Thyroid gland (tissue), 4 donors: Measurements from ENCODE around the gene PTCRA. TPM values are rescaled to one million over a fixed set of nuclear protein-coding genes. Genes with fewer than 3 reads are reported as not detected.

Source experiments
- DNase-seq, 2 donors: peaks; one replicate each; pipeline ENCODE4 v3.0.0-alpha.2; 2019
- H3K27ac ChIP-seq, 3 donors: fragments of 200-600 bp; sonication (generic); 1 replicate in 2 of 3; 2 replicates in 1 of 3; pipeline ENCODE4 v1.5.1; 2016 to 2019; ENCODE audit warnings: mild to moderate bottlenecking in 1 of 3, moderate library complexity in 1 of 3
- H3K27me3 ChIP-seq: fragments of 200-600 bp; sonication (generic); one replicate; pipeline ENCODE4 v1.5.1; 2019
- H3K36me3 ChIP-seq, 2 donors: fragments of 200-600 bp; sonication (generic); one replicate each; pipeline ENCODE4 v1.5.1; 2016 to 2019
- H3K4me1 ChIP-seq, 2 donors: fragments of 200-600 bp; sonication (generic); one replicate each; pipeline ENCODE4 v1.5.1; 2017 to 2019
- H3K4me3 ChIP-seq, 3 donors: fragments of 200-600 bp; sonication (generic); replicated peaks in 1 of 3; 1 replicate in 2 of 3; 2 replicates in 1 of 3; pipeline ENCODE4 v1.5.1; 2016; ENCODE audit warnings: mild to moderate bottlenecking in 1 of 3
- H3K9me3 ChIP-seq: fragments of 200-600 bp; sonication (generic); one replicate; pipeline ENCODE4 v1.5.1; 2017
- CTCF ChIP-seq, 6 experiments: fragments of 200-600 bp in 3 of 6; fragments of 450-650 bp in 3 of 6; sonication (generic) in 3 of 6; IDR thresholded peaks; one replicate each; pipeline ENCODE4 v1.5.1; 2016 to 2019; ENCODE audit warnings: antibody characterized with exemption in 6 of 6, mild to moderate bottlenecking in 2 of 6, inconsistent platforms in 1 of 6, moderate library complexity in 1 of 6
- POLR2A ChIP-seq, 2 donors: fragments of 450-650 bp; IDR thresholded peaks; one replicate each; pipeline ENCODE4 v1.6.1; 2017; ENCODE audit warnings: antibody characterized with exemption in 2 of 2, mild to moderate bottlenecking in 2 of 2, moderate library complexity in 1 of 2
- WGBS, 2 donors: methylation state at CpG; one replicate each; pipeline ENCODE4 v1.1.5; 2017; 5-methylcytosine and 5-hydroxymethylcytosine counted together
- intact Hi-C: fragments of 100-400 bp; cut with DNase I; formaldehyde crosslinking; loops from one replicate; pipeline ENCODE4 v1.15.1; 2023
- total RNA-seq, 4 donors: library from RNA; depleted of rRNA; stranded (reverse); fragments of >200 nt; gene quantifications; one replicate each; pipeline ENCODE4 v1.2.3, GENCODE V29; 2016

Gene PTCRA
- total RNA-seq, 4 donors from 2014 or later: not detected

DNA sequence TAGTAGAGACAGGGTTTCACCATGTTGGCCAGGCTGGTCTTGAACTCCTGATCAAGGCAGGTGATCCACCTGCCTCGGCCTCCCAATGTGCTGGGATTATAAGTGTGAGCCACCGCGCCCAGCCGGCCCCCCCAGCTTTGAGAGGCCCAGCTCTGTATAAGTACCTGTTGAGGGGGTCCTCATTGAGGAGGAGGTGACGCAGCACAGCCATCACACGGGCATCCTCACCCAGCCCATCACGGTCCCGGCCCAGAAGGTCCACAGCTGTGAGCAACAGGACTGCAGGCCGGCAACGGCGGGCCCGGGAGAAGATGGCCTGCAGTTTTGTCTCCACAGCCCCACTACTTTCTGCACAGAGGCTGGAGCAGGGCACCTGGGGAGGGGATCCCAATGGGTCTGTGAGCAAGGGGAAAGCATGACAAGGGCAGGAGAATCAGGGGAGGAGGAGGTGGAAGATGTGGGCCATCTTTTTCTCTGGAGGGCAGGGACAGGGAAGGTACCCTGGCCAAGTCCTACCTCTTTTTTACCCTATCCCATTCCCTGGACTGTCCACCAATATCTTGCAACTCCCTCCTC, 52.4 kb downstream of the PTCRA start:
- 99% methylated on average over 9 of the region's 12 CpGs; no CpG with 5 or more reads in 1 of the 2 donors for WGBS, 2 donors
- TF ChIP-seq POLR2A (IDR thresholded peaks at IDR 0.05) (no peak), CTCF (IDR thresholded peaks at IDR 0.05) (no peak)
- Histone ChIP-seq H3K27ac (no peak overlapping the region), H3K4me1 (no peaks in the 10 kb centered on the region), H3K36me3 (peaks cover 12 to 18% of the 10 kb centered on the region in 2 donors), H3K4me3 (no peak overlapping the region), H3K9me3 (no peaks in the 10 kb centered on the region), H3K27me3 (no peaks in the 10 kb centered on the region)
- intact Hi-C loops: no loop called here
- DNase-seq: no peak

DNA sequence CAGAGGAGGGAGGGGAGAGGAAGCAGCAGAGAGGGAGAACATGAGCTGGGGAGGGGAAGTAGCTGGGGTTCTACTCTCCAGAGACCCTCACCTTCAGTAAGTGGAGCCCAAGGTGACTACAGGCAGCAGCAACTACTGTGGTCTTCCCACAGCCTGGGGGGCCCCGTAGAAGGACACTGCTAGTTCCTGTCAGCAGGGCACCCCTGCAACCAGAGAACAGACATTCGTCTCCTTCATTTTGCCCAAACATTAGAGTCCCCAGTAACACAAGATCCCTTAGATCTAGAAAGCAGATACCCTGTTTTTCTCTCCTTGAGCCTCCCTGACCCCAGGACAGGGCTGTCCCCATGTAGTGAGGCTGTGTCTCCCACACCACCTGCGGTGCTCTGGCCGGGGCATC, 52.9 kb downstream of the PTCRA start:
- DNase-seq: no peak
- Histone ChIP-seq H3K27ac (no peak overlapping the region), H3K4me3 (no peak overlapping the region), H3K9me3 (no peaks in the 10 kb centered on the region), H3K36me3 (peaks cover 12 to 18% of the 10 kb centered on the region in 2 donors), H3K4me1 (no peaks in the 10 kb centered on the region), H3K27me3 (no peaks in the 10 kb centered on the region)
- TF ChIP-seq POLR2A (IDR thresholded peaks at IDR 0.05) (no peak), CTCF (IDR thresholded peaks at IDR 0.05) (no peak)
- intact Hi-C loops: no loop called here
- 71 to 98% methylated on average over 4 of the region's 4 CpGs for WGBS, 2 donors

- 96 to 98% methylated on average over 2 of the region's 2 CpGs for WGBS, 2 donors
- no peak overlapping the region for H3K27ac ChIP-seq
- no peaks in the 10 kb centered on the region for H3K9me3 ChIP-seq
- no peak overlapping the region for H3K4me3 ChIP-seq
- H3K36me3 ChIP-seq: peaks cover 12 to 18% of the 10 kb centered on the region in 2 donors
- TF ChIP-seq POLR2A (IDR thresholded peaks at IDR 0.05): no peak
- TF ChIP-seq CTCF (IDR thresholded peaks at IDR 0.05): no peak
- no peaks in the 10 kb centered on the region for H3K27me3 ChIP-seq
- intact Hi-C loops: no loop called here
- DNase-seq: no peak
- no peaks in the 10 kb centered on the region for H3K4me1 ChIP-seq
Observed at GRCh38 chr6:42969431-42969830, 53.6 kb downstream of the PTCRA start.

DNA sequence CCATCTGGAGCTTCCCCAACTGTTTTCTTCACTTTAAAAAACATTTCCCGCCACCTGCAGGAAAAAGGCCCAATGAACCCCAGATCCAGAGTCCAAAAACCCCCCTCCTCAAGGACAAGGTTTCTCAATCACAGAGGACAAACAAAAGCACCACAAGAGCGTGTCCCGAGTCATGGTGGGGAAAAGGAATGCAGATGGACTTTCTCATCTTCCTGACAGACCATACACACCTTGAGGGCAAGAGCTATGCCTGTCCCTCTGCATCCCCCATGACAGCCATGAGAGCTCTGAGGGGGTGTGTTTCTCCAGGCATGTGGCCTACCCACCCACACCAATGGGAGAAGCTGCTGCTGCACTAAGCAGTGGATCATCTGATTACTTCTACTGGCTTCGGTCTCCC, 54.1 kb downstream of the PTCRA start:
- Histone ChIP-seq H3K4me1 (no peaks in the 10 kb centered on the region), H3K27me3 (no peaks in the 10 kb centered on the region), H3K27ac (no peak overlapping the region), H3K36me3 (peaks cover 12 to 18% of the 10 kb centered on the region in 2 donors), H3K9me3 (no peaks in the 10 kb centered on the region), H3K4me3 (no peak overlapping the region)
- intact Hi-C loops: no loop called here
- no peak for DNase-seq
- 92 to 97% methylated on average over 4 of the region's 4 CpGs for WGBS, 2 donors
- TF ChIP-seq POLR2A (IDR thresholded peaks at IDR 0.05) (no peak), CTCF (IDR thresholded peaks at IDR 0.05) (no peak)

DNA sequence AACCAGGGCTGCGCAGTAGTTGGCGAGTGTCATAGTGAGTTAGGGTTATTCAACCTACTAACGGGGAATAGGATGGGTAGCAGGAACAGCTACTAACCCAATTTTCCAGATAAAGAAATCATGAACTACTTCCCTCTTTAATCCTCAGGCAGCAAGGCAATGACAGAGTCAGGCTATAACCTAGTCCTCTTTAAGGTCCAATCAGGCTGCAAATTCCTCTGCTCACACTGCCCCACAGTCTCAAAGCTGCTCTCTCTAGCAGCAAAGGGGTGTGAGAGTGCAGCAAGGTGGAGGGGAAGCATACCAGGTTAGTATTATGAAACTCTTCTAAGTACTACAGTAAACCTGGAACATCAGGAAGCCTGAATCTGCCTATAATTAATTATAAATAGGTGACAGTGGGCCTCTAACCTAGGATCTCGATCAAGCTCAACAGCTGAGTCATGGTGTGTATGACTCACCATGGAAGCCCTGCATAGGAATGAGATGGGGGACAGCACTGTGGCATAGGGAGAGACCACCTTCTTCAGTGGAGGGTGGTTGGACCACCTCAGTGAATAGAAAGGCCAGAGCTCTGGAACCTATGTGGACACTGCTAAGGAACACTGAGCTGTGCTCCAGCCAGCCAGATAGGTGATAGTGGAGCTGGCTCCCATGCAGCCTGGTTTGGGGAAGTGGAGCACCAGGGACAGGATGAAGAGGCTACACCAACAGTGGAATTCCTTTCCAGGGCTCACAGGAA, 55.2 kb downstream of the PTCRA start:
- Histone ChIP-seq H3K4me1 (no peaks in the 10 kb centered on the region), H3K36me3 (peaks cover 6 to 13% of the 10 kb centered on the region in 2 donors), H3K27ac (no peak overlapping the region), H3K9me3 (no peaks in the 10 kb centered on the region), H3K4me3 (no peak overlapping the region), H3K27me3 (no peaks in the 10 kb centered on the region)
- no peak for DNase-seq
- TF ChIP-seq CTCF (IDR thresholded peaks at IDR 0.05) (no peak), POLR2A (IDR thresholded peaks at IDR 0.05) (no peak)
- intact Hi-C loops: no loop called here
- WGBS, 2 donors: 86 to 88% methylated on average over 4 of the region's 4 CpGs
